Lung (tissue), 12 donors: ENCODE results near the gene ADSL. TPM values are rescaled to one million over a fixed set of nuclear protein-coding genes. Genes with fewer than 3 reads are reported as not detected.

Experiments used
- ATAC-seq: fragments of 200-7000 bp; cut with Tn5 transposase; one replicate; pipeline ENCODE4 v1.9.1; 2020; ENCODE audit warnings: moderate number of reproducible peaks; ENCODE audit not compliant: insufficient read depth, low FRiP score
- DNase-seq, 3 donors: peaks; one replicate each; pipeline ENCODE4 v3.0.0-alpha.2; 2013 to 2017
- H3K27ac ChIP-seq, 2 donors: one replicate each; pipeline ENCODE4 v1.5.1; 2013; ENCODE audit warnings: mild to moderate bottlenecking in 2 of 2, moderate library complexity in 2 of 2, control low read depth in 1 of 2, inconsistent platforms in 1 of 2, low read depth in 1 of 2, low read length in 1 of 2
- H3K27me3 ChIP-seq, 3 donors: one replicate each; pipeline ENCODE4 v1.5.1; 2013; ENCODE audit warnings: low read length in 2 of 3; ENCODE audit not compliant: control insufficient read depth in 3 of 3, insufficient read depth in 3 of 3
- H3K36me3 ChIP-seq, 4 donors: one replicate each; pipeline ENCODE4 v1.5.1; 2013; ENCODE audit warnings: low read length in 4 of 4, mild to moderate bottlenecking in 1 of 4, moderate library complexity in 1 of 4; ENCODE audit not compliant: control insufficient read depth in 4 of 4, insufficient read depth in 4 of 4
- H3K4me1 ChIP-seq, 5 donors: one replicate each; pipeline ENCODE4 v1.5.1; 2013; ENCODE audit warnings: low read length in 5 of 5, mild to moderate bottlenecking in 2 of 5, moderate library complexity in 1 of 5; ENCODE audit not compliant: control insufficient read depth in 5 of 5, insufficient read depth in 5 of 5
- H3K4me3 ChIP-seq: one replicate; pipeline ENCODE4 v1.5.1; 2013; ENCODE audit warnings: mild to moderate bottlenecking, control low read depth, moderate library complexity
- H3K9ac ChIP-seq, 2 donors: one replicate each; pipeline ENCODE4 v1.5.1; 2013; ENCODE audit warnings: low read length in 2 of 2, control low read depth in 1 of 2; ENCODE audit not compliant: insufficient read depth in 1 of 2
- H3K9me3 ChIP-seq, 4 donors: one replicate each; pipeline ENCODE4 v1.5.1; 2013; ENCODE audit warnings: low read length in 3 of 4, mild to moderate bottlenecking in 1 of 4, moderate library complexity in 1 of 4; ENCODE audit not compliant: control insufficient read depth in 4 of 4, insufficient read depth in 3 of 4
- WGBS, 2 donors: extraction: QIAGEN DNeasy Blood & Tissue Kit; methylation state at CpG; one replicate each; pipeline ENCODE4 v1.1.7; 2013; 5-methylcytosine and 5-hydroxymethylcytosine counted together
- polyA plus RNA-seq, 2 donors: library from polyadenylated mRNA; stranded (reverse); fragments of 200-250 nt; gene quantifications; one replicate each; pipeline ENCODE4 v1.2.1, GENCODE V29; 2013
- total RNA-seq, 2 donors: library from RNA; depleted of rRNA in 1 of 2; stranded (reverse); fragments of >200 nt in 1 of 2; gene quantifications; one replicate each; pipeline ENCODE4 v1.2.1, GENCODE V29; 2014 to 2021
- TF ChIP-seq, protein P1 (sequence below): IDR thresholded peaks from 2 replicates; pipeline ENCODE4 v1.5.1; 2012; ENCODE audit warnings: mild to moderate bottlenecking; ENCODE audit errors: control extremely low read depth, extremely low read depth
- donor health status: control.
- donor health status: control.
- donor health status: Bipolar disorder and iron deficiency.
- donor health status: healthy.
- donor health status: DM: yes; HTN: yes; CAD: no.

ADSL gene
- total and polyA plus RNA-seq, 4 donors = 35.2 to 62.9 (median 43.0) TPM

- TF ChIP-seq, protein P1, sequence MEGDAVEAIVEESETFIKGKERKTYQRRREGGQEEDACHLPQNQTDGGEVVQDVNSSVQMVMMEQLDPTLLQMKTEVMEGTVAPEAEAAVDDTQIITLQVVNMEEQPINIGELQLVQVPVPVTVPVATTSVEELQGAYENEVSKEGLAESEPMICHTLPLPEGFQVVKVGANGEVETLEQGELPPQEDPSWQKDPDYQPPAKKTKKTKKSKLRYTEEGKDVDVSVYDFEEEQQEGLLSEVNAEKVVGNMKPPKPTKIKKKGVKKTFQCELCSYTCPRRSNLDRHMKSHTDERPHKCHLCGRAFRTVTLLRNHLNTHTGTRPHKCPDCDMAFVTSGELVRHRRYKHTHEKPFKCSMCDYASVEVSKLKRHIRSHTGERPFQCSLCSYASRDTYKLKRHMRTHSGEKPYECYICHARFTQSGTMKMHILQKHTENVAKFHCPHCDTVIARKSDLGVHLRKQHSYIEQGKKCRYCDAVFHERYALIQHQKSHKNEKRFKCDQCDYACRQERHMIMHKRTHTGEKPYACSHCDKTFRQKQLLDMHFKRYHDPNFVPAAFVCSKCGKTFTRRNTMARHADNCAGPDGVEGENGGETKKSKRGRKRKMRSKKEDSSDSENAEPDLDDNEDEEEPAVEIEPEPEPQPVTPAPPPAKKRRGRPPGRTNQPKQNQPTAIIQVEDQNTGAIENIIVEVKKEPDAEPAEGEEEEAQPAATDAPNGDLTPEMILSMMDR = no peak
- DNase-seq = no peak
- no peak overlapping the region for H3K4me3 ChIP-seq
- no peak for ATAC-seq
- H3K9me3 ChIP-seq = no peaks in the 10 kb centered on the region
- no peak overlapping the region for H3K9ac ChIP-seq
- H3K4me1 ChIP-seq = peaks cover 0 to 18% (median 1%) of the 10 kb centered on the region in 5 donors
- H3K27ac ChIP-seq = no peak overlapping the region
- H3K36me3 ChIP-seq = peaks cover 11 to 30% (median 21%) of the 10 kb centered on the region in 4 donors
- no peaks in the 10 kb centered on the region for H3K27me3 ChIP-seq
- WGBS, 2 donors = 97 to 100% methylated on average over 11 of the region's 11 CpGs
Observed at GRCh38 chr22:40302149-40302548, 44.2 kb upstream of the ADSL start.

GRCh38 chr22:40305625-40306024 lies 40.7 kb upstream of the ADSL start:
- H3K9me3 ChIP-seq = no peaks in the 10 kb centered on the region
- no peak for ATAC-seq
- H3K36me3 ChIP-seq = peaks cover 9 to 55% (median 30%) of the 10 kb centered on the region in 4 donors
- TF ChIP-seq, protein P1 = no peak
- no peak overlapping the region for H3K27ac ChIP-seq
- WGBS, 2 donors = 95 to 99% methylated on average over 5 of the region's 5 CpGs
- no peaks in the 10 kb centered on the region for H3K27me3 ChIP-seq
- no peak overlapping the region for H3K4me3 ChIP-seq
- DNase-seq = no peak
- no peak overlapping the region for H3K9ac ChIP-seq
- H3K4me1 ChIP-seq = peaks cover 0 to 5% (median 0%) of the 10 kb centered on the region in 5 donors

GRCh38 chr22:40308999-40309573 lies 37.2 kb upstream of the ADSL start:
- TF ChIP-seq, protein P1 = no peak

GRCh38 chr22:40309631-40310030 lies 36.7 kb upstream of the ADSL start:
- TF ChIP-seq, protein P1 = no peak
- no peak overlapping the region for H3K9ac ChIP-seq
- no peak for ATAC-seq
- H3K27ac ChIP-seq = no peak overlapping the region
- H3K36me3 ChIP-seq = peaks cover 14 to 62% (median 36%) of the 10 kb centered on the region in 4 donors
- no peaks in the 10 kb centered on the region for H3K27me3 ChIP-seq
- H3K9me3 ChIP-seq = no peaks in the 10 kb centered on the region
- DNase-seq = no peak
- H3K4me1 ChIP-seq = peaks cover 0 to 1% (median 0%) of the 10 kb centered on the region in 5 donors
- no peak overlapping the region for H3K4me3 ChIP-seq

More at GRCh38 chr22:40308999-40309573, 37.2 kb upstream of the ADSL start:
- no peaks in the 10 kb centered on the region for H3K9me3 ChIP-seq
- DNase-seq (no peak), ATAC-seq (no peak)
- H3K4me3 ChIP-seq = no peak overlapping the region
- H3K4me1 ChIP-seq = peaks cover 0 to 1% (median 0%) of the 10 kb centered on the region in 5 donors
- peaks cover 13 to 59% (median 30%) of the 10 kb centered on the region in 4 donors for H3K36me3 ChIP-seq
- 94 to 96% methylated on average over 6 of the region's 6 CpGs for whole genome bisulfite sequencing, 2 donors
- H3K9ac ChIP-seq = no peak overlapping the region
- H3K27me3 ChIP-seq = no peaks in the 10 kb centered on the region
- H3K27ac ChIP-seq = no peak overlapping the region
